ENCODE measurements around the gene CLSTN3. TPM values are rescaled to one million over a fixed set of nuclear protein-coding genes. Genes with fewer than 3 reads are reported as not detected.

Gene CLSTN3
- polyA plus RNA-seq, 2 of the 4 experiments (the other 2 are of a cell fraction), result 17.4 to 24.9 TPM

DNA sequence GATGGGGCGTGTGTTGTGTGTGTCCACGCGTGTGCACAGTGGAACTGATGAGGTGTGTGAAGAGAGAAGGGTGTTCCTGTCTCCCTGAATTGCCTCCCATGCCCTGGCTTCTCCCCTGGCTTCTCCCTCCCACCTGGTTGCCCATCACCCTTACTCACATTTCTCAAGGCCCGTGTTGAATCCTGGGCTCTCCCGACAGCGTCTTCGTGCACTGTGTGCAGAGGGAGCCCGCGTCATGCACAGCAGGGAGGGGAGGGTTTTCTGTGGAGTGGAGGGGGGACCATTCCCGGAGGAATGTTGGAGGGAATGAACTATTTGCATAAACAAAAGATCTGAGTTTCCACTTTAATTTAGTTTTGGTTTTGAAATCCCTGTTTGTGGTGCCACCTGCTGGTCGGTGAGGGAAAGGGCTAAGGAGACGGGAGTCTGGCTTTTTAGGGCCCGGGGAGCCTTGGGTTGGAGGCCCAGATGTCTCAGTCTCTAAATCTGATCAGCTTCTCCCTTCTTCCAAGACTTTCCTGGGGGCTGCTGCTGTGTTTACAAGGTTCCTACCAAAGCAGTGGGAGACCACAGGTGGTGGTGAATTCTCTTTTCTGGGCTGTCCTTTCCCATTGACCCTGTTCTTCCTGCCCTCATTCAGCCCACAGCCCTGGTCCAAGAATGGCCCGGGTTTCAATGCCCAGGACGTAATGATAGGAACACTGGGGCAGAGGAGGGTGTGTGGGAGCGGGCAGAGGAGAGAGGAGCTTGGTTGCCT, 37.8 kb upstream of the CLSTN3 start, which contains the start of gene C1R (continued):
- TF ChIP-seq, protein P1, sequence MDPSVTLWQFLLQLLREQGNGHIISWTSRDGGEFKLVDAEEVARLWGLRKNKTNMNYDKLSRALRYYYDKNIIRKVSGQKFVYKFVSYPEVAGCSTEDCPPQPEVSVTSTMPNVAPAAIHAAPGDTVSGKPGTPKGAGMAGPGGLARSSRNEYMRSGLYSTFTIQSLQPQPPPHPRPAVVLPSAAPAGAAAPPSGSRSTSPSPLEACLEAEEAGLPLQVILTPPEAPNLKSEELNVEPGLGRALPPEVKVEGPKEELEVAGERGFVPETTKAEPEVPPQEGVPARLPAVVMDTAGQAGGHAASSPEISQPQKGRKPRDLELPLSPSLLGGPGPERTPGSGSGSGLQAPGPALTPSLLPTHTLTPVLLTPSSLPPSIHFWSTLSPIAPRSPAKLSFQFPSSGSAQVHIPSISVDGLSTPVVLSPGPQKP (IDR thresholded peaks at IDR 0.05; ENCODE audit: low read depth, low read length), result no peak
- TF ChIP-seq EP300 (IDR thresholded peaks at IDR 0.05) (no peak), KDM1A (IDR thresholded peaks at IDR 0.05; ENCODE audit: low read depth) (no peak), HOXB13 (CRISPR knock-in tag; IDR thresholded peaks at IDR 0.05; ENCODE audit: low read depth) (no peak; the same call in 1 of the 2 replicates), JUN (IDR thresholded peaks at IDR 0.05) (no peak; a peak in 1 of 5 replicates), HOXA7 (CRISPR knock-in tag; IDR thresholded peaks at IDR 0.05) (no peak), ZC3H11A (IDR thresholded peaks at IDR 0.05) (no peak)
- TF ChIP-seq, protein P2, sequence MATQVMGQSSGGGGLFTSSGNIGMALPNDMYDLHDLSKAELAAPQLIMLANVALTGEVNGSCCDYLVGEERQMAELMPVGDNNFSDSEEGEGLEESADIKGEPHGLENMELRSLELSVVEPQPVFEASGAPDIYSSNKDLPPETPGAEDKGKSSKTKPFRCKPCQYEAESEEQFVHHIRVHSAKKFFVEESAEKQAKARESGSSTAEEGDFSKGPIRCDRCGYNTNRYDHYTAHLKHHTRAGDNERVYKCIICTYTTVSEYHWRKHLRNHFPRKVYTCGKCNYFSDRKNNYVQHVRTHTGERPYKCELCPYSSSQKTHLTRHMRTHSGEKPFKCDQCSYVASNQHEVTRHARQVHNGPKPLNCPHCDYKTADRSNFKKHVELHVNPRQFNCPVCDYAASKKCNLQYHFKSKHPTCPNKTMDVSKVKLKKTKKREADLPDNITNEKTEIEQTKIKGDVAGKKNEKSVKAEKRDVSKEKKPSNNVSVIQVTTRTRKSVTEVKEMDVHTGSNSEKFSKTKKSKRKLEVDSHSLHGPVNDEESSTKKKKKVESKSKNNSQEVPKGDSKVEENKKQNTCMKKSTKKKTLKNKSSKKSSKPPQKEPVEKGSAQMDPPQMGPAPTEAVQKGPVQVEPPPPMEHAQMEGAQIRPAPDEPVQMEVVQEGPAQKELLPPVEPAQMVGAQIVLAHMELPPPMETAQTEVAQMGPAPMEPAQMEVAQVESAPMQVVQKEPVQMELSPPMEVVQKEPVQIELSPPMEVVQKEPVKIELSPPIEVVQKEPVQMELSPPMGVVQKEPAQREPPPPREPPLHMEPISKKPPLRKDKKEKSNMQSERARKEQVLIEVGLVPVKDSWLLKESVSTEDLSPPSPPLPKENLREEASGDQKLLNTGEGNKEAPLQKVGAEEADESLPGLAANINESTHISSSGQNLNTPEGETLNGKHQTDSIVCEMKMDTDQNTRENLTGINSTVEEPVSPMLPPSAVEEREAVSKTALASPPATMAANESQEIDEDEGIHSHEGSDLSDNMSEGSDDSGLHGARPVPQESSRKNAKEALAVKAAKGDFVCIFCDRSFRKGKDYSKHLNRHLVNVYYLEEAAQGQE (IDR thresholded peaks at IDR 0.05), result no peak

DNA sequence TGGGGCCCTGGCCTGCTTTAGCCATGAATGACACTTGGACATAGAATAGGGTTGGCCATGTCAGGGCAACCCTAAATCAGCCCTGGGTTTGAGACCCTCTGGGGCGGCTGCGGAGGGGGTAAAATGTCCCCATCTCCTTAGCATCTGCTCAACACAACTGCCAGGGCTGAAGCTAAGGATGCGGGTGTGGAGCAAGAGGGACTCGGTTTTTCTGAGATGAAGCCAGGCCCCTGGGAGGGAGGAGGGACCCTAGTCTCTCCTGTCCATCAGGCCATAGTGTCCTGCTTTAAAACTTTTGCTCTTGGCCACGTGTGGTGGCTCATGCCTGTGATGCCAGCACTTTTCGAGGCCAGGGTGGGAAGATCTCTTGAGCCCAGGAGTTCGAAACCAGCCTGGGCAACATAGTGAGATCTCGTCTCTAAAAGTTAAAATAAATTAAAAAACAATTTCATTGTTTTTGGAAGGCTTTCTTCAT, 37.1 kb upstream of the CLSTN3 start:
- no peak for FAIRE-seq
- H3K27ac ChIP-seq, result peak overlapping the region; percentile 85 to 91
- peaks cover 20% of the 10 kb centered on the region; the same call in 2 of the 3 replicates for H3K4me1 ChIP-seq
- no peak for DNase-seq (ENCODE audit: low read depth in 1 of 2, low spot score in 1 of 2)
- POLR2A ChIA-PET, result interaction anchor here (1.0 to 3.6 kb wide), 2 partner anchors 22 to 32 kb away, joined by 3 to 19 read pairs; partner anchors contain the start of gene C1S
- TF ChIP-seq BHLHE40 (IDR thresholded peaks at IDR 0.05; ENCODE audit: low read depth, low read length), result no peak
- TF ChIP-seq ZFP36 (IDR thresholded peaks at IDR 0.05; ENCODE audit: borderline replicate concordance, partially characterized antibody), result no peak
- TF ChIP-seq CBX2 (IDR thresholded peaks at IDR 0.05; ENCODE audit: borderline replicate concordance, low read depth), result no peak
- no peak for TF ChIP-seq JUN (IDR thresholded peaks at IDR 0.05)
- no peak for TF ChIP-seq RARB (CRISPR knock-in tag; IDR thresholded peaks at IDR 0.05)
- TF ChIP-seq NPAS2 (CRISPR knock-in tag; IDR thresholded peaks at IDR 0.05; ENCODE audit: borderline replicate concordance), result no peak
- no peak for TF ChIP-seq HEYL (CRISPR knock-in tag; IDR thresholded peaks at IDR 0.05)
- no peak for TF ChIP-seq HOXB13 (CRISPR knock-in tag; IDR thresholded peaks at IDR 0.05; ENCODE audit: low read depth)
- TF ChIP-seq SREBF2 (IDR thresholded peaks at IDR 0.05), result no peak
- no peak for TF ChIP-seq ZNF302 (CRISPR knock-in tag; IDR thresholded peaks at IDR 0.05)
- TF ChIP-seq HOXA7 (CRISPR knock-in tag; IDR thresholded peaks at IDR 0.05), result no peak
- no peak for TF ChIP-seq ZSCAN20 (CRISPR knock-in tag; IDR thresholded peaks at IDR 0.05)
- TF ChIP-seq POLR2A (IDR thresholded peaks at IDR 0.05; ENCODE audit: low read length), result no peak
- TF ChIP-seq, protein P3, sequence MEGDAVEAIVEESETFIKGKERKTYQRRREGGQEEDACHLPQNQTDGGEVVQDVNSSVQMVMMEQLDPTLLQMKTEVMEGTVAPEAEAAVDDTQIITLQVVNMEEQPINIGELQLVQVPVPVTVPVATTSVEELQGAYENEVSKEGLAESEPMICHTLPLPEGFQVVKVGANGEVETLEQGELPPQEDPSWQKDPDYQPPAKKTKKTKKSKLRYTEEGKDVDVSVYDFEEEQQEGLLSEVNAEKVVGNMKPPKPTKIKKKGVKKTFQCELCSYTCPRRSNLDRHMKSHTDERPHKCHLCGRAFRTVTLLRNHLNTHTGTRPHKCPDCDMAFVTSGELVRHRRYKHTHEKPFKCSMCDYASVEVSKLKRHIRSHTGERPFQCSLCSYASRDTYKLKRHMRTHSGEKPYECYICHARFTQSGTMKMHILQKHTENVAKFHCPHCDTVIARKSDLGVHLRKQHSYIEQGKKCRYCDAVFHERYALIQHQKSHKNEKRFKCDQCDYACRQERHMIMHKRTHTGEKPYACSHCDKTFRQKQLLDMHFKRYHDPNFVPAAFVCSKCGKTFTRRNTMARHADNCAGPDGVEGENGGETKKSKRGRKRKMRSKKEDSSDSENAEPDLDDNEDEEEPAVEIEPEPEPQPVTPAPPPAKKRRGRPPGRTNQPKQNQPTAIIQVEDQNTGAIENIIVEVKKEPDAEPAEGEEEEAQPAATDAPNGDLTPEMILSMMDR (IDR thresholded peaks at IDR 0.05), result no peak
- no peak for TF ChIP-seq TFCP2L1 (CRISPR knock-in tag; IDR thresholded peaks at IDR 0.05)
- TF ChIP-seq, protein P1 (IDR thresholded peaks at IDR 0.05; ENCODE audit: low read depth, low read length), result no peak
- TF ChIP-seq, protein P4, sequence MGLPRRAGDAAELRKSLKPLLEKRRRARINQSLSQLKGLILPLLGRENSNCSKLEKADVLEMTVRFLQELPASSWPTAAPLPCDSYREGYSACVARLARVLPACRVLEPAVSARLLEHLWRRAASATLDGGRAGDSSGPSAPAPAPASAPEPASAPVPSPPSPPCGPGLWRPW (IDR thresholded peaks at IDR 0.05), result no peak
- TF ChIP-seq PHF8 (IDR thresholded peaks at IDR 0.05; ENCODE audit: borderline replicate concordance, low read depth), result no peak
- WGBS (ENCODE audit: missing lambda C conversion rate), result 77% methylated on average over 8 of the region's 8 CpGs
- CTCF ChIA-PET, result interaction anchor here (0.5 to 13.4 kb wide), 23 partner anchors 9 to 162 kb away, joined by 3 to 197 read pairs (median 4); partner anchors contain the start of genes C1RL and C1S
- ATAC-seq, result peak; percentile 13 to 14; a peak in 4 of 6 replicates
- H3K9me3 ChIP-seq, result no peaks in the 10 kb centered on the region
- no peak overlapping the region for H3K4me3 ChIP-seq
- no peak overlapping the region; the same call in 2 of the 3 replicates for H3K4me2 ChIP-seq
